GM12878 (cell line): ENCODE data around the gene RPGRIP1. TPM values are rescaled to one million over a fixed set of nuclear protein-coding genes. Genes with fewer than 3 reads are reported as not detected.

Source experiments
- ATF2 ChIP-seq: IDR thresholded peaks from 2 replicates; pipeline ENCODE4 v1.6.1; 2012; ENCODE audit warnings: low read length, inconsistent platforms
- ATF7 ChIP-seq: fragments of 450-650 bp; IDR thresholded peaks from 2 replicates; pipeline ENCODE4 v1.6.1; 2016; ENCODE audit warnings: low read depth, mild to moderate bottlenecking
- DPF2 ChIP-seq: fragments of 450-650 bp; IDR thresholded peaks from 2 replicates; pipeline ENCODE4 v1.6.1; 2017; ENCODE audit warnings: mild to moderate bottlenecking
- FOXK2 ChIP-seq: fragments of 450-650 bp; IDR thresholded peaks from 2 replicates; pipeline ENCODE4 v1.6.1; 2017; ENCODE audit warnings: mild to moderate bottlenecking, moderate library complexity
- HDGF ChIP-seq: fragments of 450-650 bp; IDR thresholded peaks from 2 replicates; pipeline ENCODE4 v1.6.1; 2016; ENCODE audit warnings: antibody characterized with exemption
- IKZF1 ChIP-seq: fragments of 450-650 bp; conservative IDR thresholded peaks from 2 replicates; pipeline ENCODE4 v1.6.1; 2017; ENCODE audit warnings: antibody characterized with exemption, mild to moderate bottlenecking
- KLF5 ChIP-seq: fragments of 450-650 bp; IDR thresholded peaks from 2 replicates; pipeline ENCODE4 v1.6.1; 2014; ENCODE audit warnings: mild to moderate bottlenecking; ENCODE audit not compliant: partially characterized antibody
- LARP7 ChIP-seq: fragments of 450-650 bp; IDR thresholded peaks from 2 replicates; pipeline ENCODE4 v1.6.1; 2017; ENCODE audit warnings: mild to moderate bottlenecking
- NFYB ChIP-seq: IDR thresholded peaks from 2 replicates; pipeline ENCODE4 v1.6.1; 2011; ENCODE audit warnings: low read depth, mild to moderate bottlenecking, low read length, improper control_type of control experiment, moderate library complexity; ENCODE audit not compliant: insufficient read depth
- NR2F1 ChIP-seq: fragments of 450-650 bp; conservative IDR thresholded peaks from 2 replicates; pipeline ENCODE4 v1.6.1; 2017; ENCODE audit warnings: mild to moderate bottlenecking
- PAX5 ChIP-seq: IDR thresholded peaks from 2 replicates; pipeline ENCODE4 v1.6.1; 2011; ENCODE audit warnings: low read depth, low read length, borderline replicate concordance
- POLR2A ChIP-seq: IDR thresholded peaks from 2 replicates; pipeline ENCODE4 v1.6.1; 2011; ENCODE audit warnings: low read depth, mild to moderate bottlenecking, low read length
- POU2F2 ChIP-seq: IDR thresholded peaks from 3 replicates; pipeline ENCODE4 v1.6.1; 2011; ENCODE audit warnings: low read depth, mild to moderate bottlenecking, low read length, borderline replicate concordance
- RAD51 ChIP-seq: fragments of 450-650 bp; IDR thresholded peaks from 2 replicates; pipeline ENCODE4 v1.6.1; 2016; ENCODE audit warnings: moderate library complexity, mild to moderate bottlenecking, inconsistent platforms
- SMAD1 ChIP-seq: fragments of 450-650 bp; IDR thresholded peaks from 2 replicates; pipeline ENCODE4 v1.6.1; 2018; ENCODE audit warnings: mild to moderate bottlenecking, low read depth; ENCODE audit not compliant: partially characterized antibody
- SREBF2 ChIP-seq: IDR thresholded peaks from 2 replicates; pipeline ENCODE4 v1.6.1; 2012; ENCODE audit warnings: mild to moderate bottlenecking, low read length
- SUPT20H ChIP-seq: IDR thresholded peaks from 2 replicates; pipeline ENCODE4 v1.6.1; 2011; ENCODE audit warnings: low read depth, mild to moderate bottlenecking, low read length, moderate library complexity, borderline replicate concordance; ENCODE audit not compliant: control insufficient read depth
- TARDBP ChIP-seq: IDR thresholded peaks from 2 replicates; pipeline ENCODE4 v1.6.1; 2016; ENCODE audit warnings: borderline replicate concordance
- USF2 ChIP-seq: IDR thresholded peaks from 2 replicates; pipeline ENCODE4 v1.6.1; 2011; ENCODE audit warnings: low read depth, low read length, improper control_type of control experiment, borderline replicate concordance
- ZBTB4 ChIP-seq: fragments of 450-650 bp; formaldehyde crosslinking; IDR thresholded peaks from 2 replicates; pipeline ENCODE4 v1.4.0; 2022; ENCODE audit warnings: mild to moderate bottlenecking, moderate library complexity
- polyA plus RNA-seq, 11 experiments: library from polyadenylated mRNA; depleted of rRNA in 4 of 11; unstranded in 6 of 11; stranded (reverse) in 5 of 11; fragments of >200 nt; fragmentation: Nextera tagmentation in 4 of 11; fragmentation: Illumina TruSeq in 1 of 11; extraction: Ambion mirVana in 4 of 11; extraction: Trizol in 1 of 11; gene quantifications; 1 replicate in 1 of 11; 2 replicates in 10 of 11; pipeline versions ENCODE4 v1.2.1 to v1.2.3, GENCODE V29; 2011 to 2016; ENCODE audit warnings: inconsistent platforms in 2 of 11, missing spikeins in 2 of 11, low read depth in 1 of 11
- total RNA-seq, 4 experiments: library from RNA; depleted of rRNA in 3 of 4; stranded (reverse); fragments of >200 nt in 3 of 4; fragmentation: Illumina TruSeq in 1 of 4; extraction: Trizol in 1 of 4; gene quantifications; 2 replicates each; pipeline versions ENCODE4 v1.2.1 to v1.2.3, GENCODE V29; 2013 to 2021
- TF ChIP-seq, protein P1 (sequence below): IDR thresholded peaks from 2 replicates; pipeline ENCODE4 v1.6.1; 2012; ENCODE audit warnings: improper control_type of control experiment, low read depth, low read length; ENCODE audit not compliant: insufficient replicate concordance

RPGRIP1 gene
- total and polyA plus RNA-seq, 10 of the 15 experiments (the other 5 are each of a cell fraction or from before 2014, with no cell fraction given) = 0.07 to 1.1 (median 0.30) TPM; not detected in 1

DNA sequence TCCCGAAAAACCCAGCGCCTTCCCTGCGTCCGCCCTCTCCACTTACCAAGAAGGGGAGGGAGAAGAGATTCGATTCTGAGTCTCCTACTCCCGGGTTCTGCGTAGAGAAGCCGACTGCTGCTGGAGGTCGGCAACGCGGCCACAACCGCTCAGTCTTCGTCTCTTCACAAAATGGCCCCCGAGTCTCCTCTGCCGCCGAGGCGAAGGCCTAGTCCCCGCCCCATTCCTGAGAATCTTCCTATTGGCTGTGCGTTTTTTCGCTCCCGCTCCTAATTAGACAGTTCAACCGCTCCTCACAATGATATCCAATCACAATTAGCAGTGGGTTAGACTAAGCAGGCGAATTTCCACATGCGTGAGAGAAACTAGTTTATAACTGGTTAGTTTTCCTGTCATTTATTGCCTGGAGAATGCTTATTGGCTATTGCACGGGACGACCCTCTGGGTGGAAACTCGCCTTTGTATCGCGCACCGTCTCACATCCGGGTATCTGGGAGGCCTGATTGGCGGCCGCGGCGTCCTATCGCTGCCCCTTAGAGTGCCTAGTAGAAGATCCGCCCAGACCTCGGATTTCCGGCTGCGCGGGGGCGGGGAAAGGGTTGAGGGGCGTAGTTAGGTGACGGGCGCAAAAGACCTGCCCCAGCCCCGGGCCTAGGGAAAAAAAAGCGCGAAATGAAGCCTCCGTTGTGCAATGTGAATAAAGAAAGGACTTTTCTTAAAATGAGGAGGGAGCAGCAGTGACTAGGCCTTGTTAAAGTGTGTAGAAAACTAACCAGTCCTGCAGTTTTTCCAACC is 10.4 kb upstream of the RPGRIP1 start, which contains the start of gene HNRNPC (continued):
- no peak for TF ChIP-seq ATF2
- TF ChIP-seq SREBF2 = 0 out of 2 replicates have a peak, but pooled peaks have one; percentile 15
- no peak for TF ChIP-seq SUPT20H
- TF ChIP-seq POLR2A = peak; percentile 97
- no peak; the same call in 1 of the 2 replicates for TF ChIP-seq LARP7
- TF ChIP-seq ATF7 = peak; percentile 40
- no peak for TF ChIP-seq RAD51
- TF ChIP-seq ZBTB4 (CRISPR knock-in tag) = no peak
- TF ChIP-seq DPF2 = peak; percentile 100
- no peak for TF ChIP-seq HDGF
- TF ChIP-seq NR2F1 = no peak
- TF ChIP-seq KLF5 = peak; percentile 97
- TF ChIP-seq PAX5 = no peak
- no peak for TF ChIP-seq TARDBP
- no peak for TF ChIP-seq USF2
- peak; percentile 88 for TF ChIP-seq POU2F2
- peak; percentile 72 for TF ChIP-seq FOXK2
- peak; percentile 95 for TF ChIP-seq SMAD1
- peak; percentile 99 for TF ChIP-seq NFYB
- peak; percentile 17; the same call in 1 of the 2 replicates for TF ChIP-seq IKZF1
- TF ChIP-seq, protein P1, sequence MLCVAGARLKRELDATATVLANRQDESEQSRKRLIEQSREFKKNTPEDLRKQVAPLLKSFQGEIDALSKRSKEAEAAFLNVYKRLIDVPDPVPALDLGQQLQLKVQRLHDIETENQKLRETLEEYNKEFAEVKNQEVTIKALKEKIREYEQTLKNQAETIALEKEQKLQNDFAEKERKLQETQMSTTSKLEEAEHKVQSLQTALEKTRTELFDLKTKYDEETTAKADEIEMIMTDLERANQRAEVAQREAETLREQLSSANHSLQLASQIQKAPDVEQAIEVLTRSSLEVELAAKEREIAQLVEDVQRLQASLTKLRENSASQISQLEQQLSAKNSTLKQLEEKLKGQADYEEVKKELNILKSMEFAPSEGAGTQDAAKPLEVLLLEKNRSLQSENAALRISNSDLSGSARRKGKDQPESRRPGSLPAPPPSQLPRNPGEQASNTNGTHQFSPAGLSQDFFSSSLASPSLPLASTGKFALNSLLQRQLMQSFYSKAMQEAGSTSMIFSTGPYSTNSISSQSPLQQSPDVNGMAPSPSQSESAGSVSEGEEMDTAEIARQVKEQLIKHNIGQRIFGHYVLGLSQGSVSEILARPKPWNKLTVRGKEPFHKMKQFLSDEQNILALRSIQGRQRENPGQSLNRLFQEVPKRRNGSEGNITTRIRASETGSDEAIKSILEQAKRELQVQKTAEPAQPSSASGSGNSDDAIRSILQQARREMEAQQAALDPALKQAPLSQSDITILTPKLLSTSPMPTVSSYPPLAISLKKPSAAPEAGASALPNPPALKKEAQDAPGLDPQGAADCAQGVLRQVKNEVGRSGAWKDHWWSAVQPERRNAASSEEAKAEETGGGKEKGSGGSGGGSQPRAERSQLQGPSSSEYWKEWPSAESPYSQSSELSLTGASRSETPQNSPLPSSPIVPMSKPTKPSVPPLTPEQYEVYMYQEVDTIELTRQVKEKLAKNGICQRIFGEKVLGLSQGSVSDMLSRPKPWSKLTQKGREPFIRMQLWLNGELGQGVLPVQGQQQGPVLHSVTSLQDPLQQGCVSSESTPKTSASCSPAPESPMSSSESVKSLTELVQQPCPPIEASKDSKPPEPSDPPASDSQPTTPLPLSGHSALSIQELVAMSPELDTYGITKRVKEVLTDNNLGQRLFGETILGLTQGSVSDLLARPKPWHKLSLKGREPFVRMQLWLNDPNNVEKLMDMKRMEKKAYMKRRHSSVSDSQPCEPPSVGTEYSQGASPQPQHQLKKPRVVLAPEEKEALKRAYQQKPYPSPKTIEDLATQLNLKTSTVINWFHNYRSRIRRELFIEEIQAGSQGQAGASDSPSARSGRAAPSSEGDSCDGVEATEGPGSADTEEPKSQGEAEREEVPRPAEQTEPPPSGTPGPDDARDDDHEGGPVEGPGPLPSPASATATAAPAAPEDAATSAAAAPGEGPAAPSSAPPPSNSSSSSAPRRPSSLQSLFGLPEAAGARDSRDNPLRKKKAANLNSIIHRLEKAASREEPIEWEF = no peak
